IPS DF 4.7 (cell line): Measurements from ENCODE around the gene IL1A.
"Not testable (repeated sequence)": the region's sequence is repeated elsewhere in the genome, so short reads cannot be mapped to it uniquely, and the experiment has no call there.

Experiments
- DNase-seq: peaks from one replicate; pipeline ENCODE4 v3.0.0-alpha.2; 2013; ENCODE audit warnings: low spot score; ENCODE audit errors: extremely low read depth

The IL1A gene, protein sequence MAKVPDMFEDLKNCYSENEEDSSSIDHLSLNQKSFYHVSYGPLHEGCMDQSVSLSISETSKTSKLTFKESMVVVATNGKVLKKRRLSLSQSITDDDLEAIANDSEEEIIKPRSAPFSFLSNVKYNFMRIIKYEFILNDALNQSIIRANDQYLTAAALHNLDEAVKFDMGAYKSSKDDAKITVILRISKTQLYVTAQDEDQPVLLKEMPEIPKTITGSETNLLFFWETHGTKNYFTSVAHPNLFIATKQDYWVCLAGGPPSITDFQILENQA

GRCh38 chr2:112784199-112785189 is at the start of gene IL1A:
TSS of gene IL1A (minus strand) at chr2:112784493. CDS start at chr2:112783770, 723 bp downstream.
- DNase-seq, result no peak

GRCh38 chr2:112833976-112834375 is 49.7 kb upstream of the IL1A start:
- DNase-seq, result no peak

DNA sequence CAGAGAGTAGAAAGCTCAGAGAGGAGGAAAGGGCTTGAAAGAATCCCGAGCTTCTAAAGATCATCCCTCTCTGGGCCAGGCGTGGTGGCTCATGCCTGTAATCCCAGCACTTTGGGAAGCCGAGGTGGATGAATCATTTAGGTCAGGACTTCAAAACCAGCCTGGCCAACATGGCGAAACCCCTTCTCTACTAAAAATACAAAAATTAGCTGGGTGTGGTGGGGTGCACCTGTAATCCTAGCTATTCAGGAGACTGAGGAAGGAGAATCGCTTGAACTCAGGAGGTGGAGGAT is 49.3 kb upstream of the IL1A start:
- DNase-seq, result not testable (repeated sequence)

- no peak for DNase-seq
Measured at GRCh38 chr2:112832841-112833638, 48.7 kb upstream of the IL1A start.

- DNase-seq, result no peak
Measured at GRCh38 chr2:112831946-112832840, 47.9 kb upstream of the IL1A start.

GRCh38 chr2:112831513-112831845 is 47.2 kb upstream of the IL1A start:
- no peak for DNase-seq

GRCh38 chr2:112830682-112831512 is 46.6 kb upstream of the IL1A start:
- no peak for DNase-seq

GRCh38 chr2:112829961-112830681 is 45.8 kb upstream of the IL1A start:
- no peak for DNase-seq

GRCh38 chr2:112829101-112829960 is 45.0 kb upstream of the IL1A start:
- no peak for DNase-seq

GRCh38 chr2:112828251-112828691 is 44.0 kb upstream of the IL1A start:
- DNase-seq, result no peak

DNA sequence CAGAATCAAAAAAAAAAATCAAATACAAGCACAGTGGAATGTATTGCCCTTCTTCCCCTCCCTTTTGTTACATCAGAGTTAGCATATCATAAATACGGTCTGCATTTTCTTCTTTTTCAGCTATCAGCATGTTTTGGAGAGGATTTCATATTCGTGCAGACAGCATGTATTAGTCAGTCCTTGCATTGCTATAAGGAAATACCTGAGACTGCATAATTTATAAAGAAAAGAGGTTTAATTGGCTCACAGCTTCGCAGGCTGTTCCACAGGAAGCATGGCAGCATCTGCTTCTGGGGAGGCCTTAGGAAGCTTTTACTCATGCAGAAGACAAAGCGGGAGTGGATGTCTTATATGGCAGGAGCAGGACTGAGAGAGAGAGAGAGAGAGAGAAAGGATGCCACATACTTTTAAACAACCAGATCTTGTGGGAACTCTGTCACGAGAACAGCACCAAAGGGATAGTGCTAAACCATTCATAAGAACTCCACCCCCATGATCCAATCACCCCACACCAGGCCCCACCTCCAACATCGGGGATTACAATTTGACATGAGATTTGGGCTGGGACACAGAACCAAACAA is 43.4 kb upstream of the IL1A start:
- DNase-seq, result no peak

DNA sequence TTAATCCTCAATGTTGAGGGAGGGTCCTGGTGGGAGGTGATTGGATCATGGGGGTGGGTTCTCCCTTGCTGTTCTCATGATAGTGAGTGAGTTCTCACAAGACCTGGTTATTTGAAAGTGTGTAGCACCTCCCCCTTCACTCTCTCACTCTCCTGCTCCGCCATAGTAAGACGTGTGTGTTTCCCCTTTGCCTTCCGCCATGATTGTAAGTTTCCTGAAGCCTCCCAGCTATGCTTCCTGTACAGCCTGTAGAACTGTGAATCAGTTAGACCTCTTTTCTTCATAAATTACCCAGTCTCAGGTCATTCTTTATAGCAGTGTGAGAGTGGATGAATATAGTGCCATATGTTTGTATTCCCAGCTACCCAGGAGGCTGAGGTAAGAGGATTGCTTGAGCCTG is 42.7 kb upstream of the IL1A start:
- DNase-seq, result no peak

DNA sequence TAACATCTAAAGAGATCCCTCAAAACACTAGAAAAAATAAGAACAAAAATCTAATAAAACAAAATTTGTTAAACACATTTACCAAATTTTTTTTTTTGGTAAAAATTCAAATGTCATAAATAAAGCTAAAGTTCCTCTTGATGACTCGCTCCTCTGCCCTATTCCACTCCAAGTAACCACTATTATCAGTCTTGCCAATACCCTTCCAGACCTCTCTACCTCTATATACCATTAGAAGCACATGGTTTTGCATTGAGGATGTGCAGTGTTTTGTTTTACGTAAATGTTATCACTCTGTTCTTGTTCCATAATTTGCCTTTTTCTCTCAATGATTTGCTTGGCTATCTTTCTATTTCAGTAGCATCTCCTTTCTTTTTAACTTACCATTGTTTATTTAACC is 41.4 kb upstream of the IL1A start:
- DNase-seq, result no peak

DNA sequence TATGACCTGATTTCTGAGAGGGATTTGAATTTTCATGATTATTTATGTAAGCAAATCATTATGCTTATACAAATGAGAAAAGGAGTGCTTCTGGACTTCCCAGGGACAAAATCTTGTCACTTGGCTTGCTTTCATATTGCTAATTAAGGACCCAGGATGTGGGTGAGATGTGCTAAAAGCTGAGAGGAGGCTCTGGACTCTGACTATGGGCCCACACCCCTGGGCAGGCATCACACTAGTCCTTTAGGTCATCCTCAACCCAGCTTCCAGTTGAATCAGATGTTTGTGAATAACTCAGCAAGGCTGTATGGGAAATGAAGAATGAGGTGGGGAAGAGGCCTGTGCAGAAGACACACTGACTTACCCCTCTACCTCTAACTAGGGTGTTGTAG is 40.4 kb upstream of the IL1A start:
- DNase-seq, result no peak

DNA sequence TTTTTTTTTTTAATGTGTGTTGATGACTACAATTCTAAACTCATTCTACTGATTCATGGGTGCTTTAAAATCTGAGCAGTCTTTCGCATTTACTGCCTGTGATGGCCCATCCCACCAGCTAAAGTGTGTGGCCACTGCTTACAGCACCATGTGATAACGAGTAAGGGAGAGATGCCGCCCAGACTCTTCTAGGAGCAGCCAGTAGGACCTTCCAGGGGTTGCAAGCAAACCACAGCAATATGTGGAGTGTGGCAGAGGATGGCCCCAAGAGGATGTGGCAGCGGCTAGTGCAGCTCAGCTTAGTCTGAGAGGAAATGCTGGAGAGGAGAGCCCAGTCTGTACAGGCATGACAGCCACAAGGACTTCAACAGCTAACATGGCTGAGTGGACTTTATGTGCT is 37.4 kb upstream of the IL1A start:
- DNase-seq, result no peak

DNA sequence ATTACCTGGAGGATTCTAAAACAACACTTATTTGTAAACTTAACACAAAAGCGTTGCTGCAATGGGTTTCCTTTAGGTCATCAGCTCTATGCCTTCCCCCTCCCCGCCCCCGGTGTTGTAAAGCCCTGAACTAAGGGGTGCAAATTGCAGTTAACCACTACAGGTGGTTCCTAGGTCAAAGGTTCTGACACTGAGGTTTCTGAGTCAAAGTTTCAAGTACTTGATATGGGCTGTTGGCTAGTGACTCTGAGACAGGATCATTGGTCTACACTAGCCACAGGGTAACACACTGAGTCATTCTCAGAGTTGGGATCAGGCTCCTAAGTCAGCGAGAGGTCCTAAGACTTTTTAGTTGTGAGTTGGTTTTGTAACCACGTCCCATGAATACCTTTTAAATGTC is 36.8 kb upstream of the IL1A start:
- no peak for DNase-seq

GRCh38 chr2:112820343-112820742 is 36.0 kb upstream of the IL1A start:
- DNase-seq, result no peak

DNA sequence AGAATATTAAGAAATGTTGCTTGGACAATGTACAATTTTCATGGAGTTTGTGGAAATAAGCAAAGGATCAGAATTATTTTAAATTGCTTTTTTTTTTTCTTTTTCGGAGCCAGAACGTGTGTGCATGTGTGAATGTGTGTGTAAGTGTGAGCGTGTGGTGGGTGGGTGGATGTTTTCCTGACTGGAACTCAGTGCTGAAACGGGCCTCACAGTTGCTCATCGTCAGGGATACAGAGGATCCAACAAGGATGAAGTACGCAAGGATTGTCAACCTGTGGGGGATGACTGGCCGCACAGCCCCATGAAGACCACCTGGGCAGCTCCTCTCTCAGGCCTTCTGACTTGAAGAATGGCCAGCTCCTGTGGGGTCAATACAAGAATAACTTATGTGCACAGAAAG is 34.8 kb upstream of the IL1A start:
- no peak for DNase-seq
